Measurements from ENCODE around the gene FLT3. TPM values are rescaled to one million over a fixed set of nuclear protein-coding genes. Genes with fewer than 3 reads are reported as not detected.
"Not testable (repeated sequence)": the region's sequence is repeated elsewhere in the genome, so short reads cannot be mapped to it uniquely, and the experiment has no call there.

The FLT3 gene
- total and polyA plus RNA-seq, 2 donors from 2014 or later, result 2.9 TPM; not detected in 1

DNA sequence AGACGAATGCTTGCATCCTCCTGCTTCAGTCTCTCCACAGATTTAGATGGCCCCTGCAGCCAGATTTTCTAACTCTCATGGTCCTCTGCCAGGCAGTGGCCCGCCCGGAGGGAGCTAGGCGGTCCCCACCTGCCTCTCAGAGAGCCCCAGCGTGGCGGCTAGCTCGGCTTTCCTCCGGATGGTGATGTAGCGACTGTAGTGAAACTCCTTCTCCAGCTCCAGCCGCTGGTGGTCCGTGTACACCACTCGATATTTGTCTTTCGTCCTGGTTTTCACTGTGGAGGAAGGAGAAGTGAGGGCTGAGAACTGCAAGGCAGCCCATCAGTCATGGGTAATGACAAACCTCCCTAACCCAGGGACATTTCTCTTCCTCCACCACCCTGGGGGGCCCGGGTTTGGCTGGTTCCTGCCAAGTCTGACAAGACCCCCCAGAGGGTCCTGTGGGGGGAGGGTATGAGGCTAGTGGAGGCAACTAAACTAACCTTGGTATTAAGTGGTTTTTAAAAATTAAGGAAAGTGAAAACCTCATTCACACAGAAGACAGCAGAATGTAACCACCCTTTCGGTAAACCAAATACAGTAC is 135.5 kb downstream of the FLT3 start:
- peaks cover 0 to 2% (median 0%) of the 10 kb centered on the region in 3 donors for H3K4me1 ChIP-seq (ENCODE audit: control insufficient read depth in 2 of 3, insufficient read depth in 2 of 3, low read depth in 1 of 3, low read length in 3 of 3)
- FAIRE-seq, result no peak
- peaks cover 65% of the 10 kb centered on the region for H3K27me3 ChIP-seq (ENCODE audit: control insufficient read depth, insufficient read depth, low read length)
- H3K4me3 ChIP-seq (ENCODE audit: low read length in 3 of 3), result no peak overlapping the region
- H3K27ac ChIP-seq (ENCODE audit: low read depth in 2 of 2, low read length in 2 of 2), result no peak overlapping the region
- intact Hi-C loops (cut with DNase I), result no loop called here
- TF ChIP-seq CTCF (IDR thresholded peaks at IDR 0.05; ENCODE audit: borderline replicate concordance, extremely low read depth, insufficient read depth), result no peak
- no peak for DNase-seq
- no peaks in the 10 kb centered on the region for H3K9me3 ChIP-seq (ENCODE audit: control insufficient read depth in 2 of 3, insufficient read depth in 1 of 3, low read length in 3 of 3)
- H3K36me3 ChIP-seq (ENCODE audit: control insufficient read depth in 2 of 3, insufficient read depth in 3 of 3, low read length in 3 of 3), result no peaks in the 10 kb centered on the region
- no peak overlapping the region for H3K9ac ChIP-seq (ENCODE audit: low read length in 3 of 3)

- intact Hi-C loops (cut with DNase I); H3K36me3 ChIP-seq (ENCODE audit: control insufficient read depth in 2 of 3, insufficient read depth in 3 of 3, low read length in 3 of 3); H3K9ac ChIP-seq (ENCODE audit: low read length in 3 of 3); DNase-seq; H3K4me1 ChIP-seq (ENCODE audit: control insufficient read depth in 2 of 3, insufficient read depth in 2 of 3, low read depth in 1 of 3, low read length in 3 of 3); FAIRE-seq; H3K27ac ChIP-seq (ENCODE audit: low read depth in 2 of 2, low read length in 2 of 2); H3K9me3 ChIP-seq (ENCODE audit: control insufficient read depth in 2 of 3, insufficient read depth in 1 of 3, low read length in 3 of 3); H3K4me3 ChIP-seq (ENCODE audit: low read length in 3 of 3): not testable (repeated sequence)
- H3K27me3 ChIP-seq (ENCODE audit: control insufficient read depth, insufficient read depth, low read length), result peaks cover 63% of the 10 kb centered on the region
Measured at GRCh38 chr13:27964206-27964605, 136.2 kb downstream of the FLT3 start.

DNA sequence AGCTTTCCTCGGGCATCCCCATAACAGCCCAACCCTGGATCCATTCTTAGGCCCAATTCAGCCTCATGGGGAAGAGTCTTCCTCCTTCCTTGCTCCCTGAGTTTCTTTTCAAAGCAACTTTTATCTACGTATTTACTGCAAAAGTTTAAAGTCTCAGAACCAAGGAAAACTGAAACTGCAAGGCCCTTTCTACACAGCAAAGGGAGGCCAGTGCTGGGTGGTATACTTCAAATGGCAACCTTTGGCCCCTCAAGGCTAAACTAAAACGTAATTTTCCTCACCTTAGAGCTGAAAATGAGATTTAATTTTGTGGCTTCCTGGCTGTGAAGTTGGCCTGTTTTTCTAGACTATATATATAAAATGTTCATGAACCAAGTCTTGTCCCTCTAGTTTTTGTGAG is 136.9 kb downstream of the FLT3 start:
- Histone ChIP-seq H3K4me1 (ENCODE audit: control insufficient read depth in 2 of 3, insufficient read depth in 2 of 3, low read depth in 1 of 3, low read length in 3 of 3) (peaks cover 0 to 2% (median 0%) of the 10 kb centered on the region in 3 donors), H3K9ac (ENCODE audit: low read length in 3 of 3) (no peak overlapping the region), H3K4me3 (ENCODE audit: low read length in 3 of 3) (no peak overlapping the region), H3K9me3 (ENCODE audit: control insufficient read depth in 2 of 3, insufficient read depth in 1 of 3, low read length in 3 of 3) (no peaks in the 10 kb centered on the region), H3K36me3 (ENCODE audit: control insufficient read depth in 2 of 3, insufficient read depth in 3 of 3, low read length in 3 of 3) (no peaks in the 10 kb centered on the region), H3K27ac (ENCODE audit: low read depth in 2 of 2, low read length in 2 of 2) (no peak overlapping the region), H3K27me3 (ENCODE audit: control insufficient read depth, insufficient read depth, low read length) (peaks cover 65% of the 10 kb centered on the region)
- no peak for TF ChIP-seq CTCF (IDR thresholded peaks at IDR 0.05; ENCODE audit: borderline replicate concordance, extremely low read depth, insufficient read depth)
- DNase-seq, result no peak
- FAIRE-seq, result no peak
- intact Hi-C loops (cut with DNase I), result no loop called here

GRCh38 chr13:27962982-27963381 is 137.4 kb downstream of the FLT3 start:
- Histone ChIP-seq H3K4me3 (ENCODE audit: low read length in 3 of 3) (no peak overlapping the region), H3K36me3 (ENCODE audit: control insufficient read depth in 2 of 3, insufficient read depth in 3 of 3, low read length in 3 of 3) (no peaks in the 10 kb centered on the region), H3K9me3 (ENCODE audit: control insufficient read depth in 2 of 3, insufficient read depth in 1 of 3, low read length in 3 of 3) (no peaks in the 10 kb centered on the region), H3K4me1 (ENCODE audit: control insufficient read depth in 2 of 3, insufficient read depth in 2 of 3, low read depth in 1 of 3, low read length in 3 of 3) (peaks cover 0 to 2% (median 0%) of the 10 kb centered on the region in 3 donors), H3K27me3 (ENCODE audit: control insufficient read depth, insufficient read depth, low read length) (peaks cover 65% of the 10 kb centered on the region), H3K9ac (ENCODE audit: low read length in 3 of 3) (no peak overlapping the region), H3K27ac (ENCODE audit: low read depth in 2 of 2, low read length in 2 of 2) (no peak overlapping the region)
- FAIRE-seq (no peak), DNase-seq (no peak)
- no peak for TF ChIP-seq CTCF (IDR thresholded peaks at IDR 0.05; ENCODE audit: borderline replicate concordance, extremely low read depth, insufficient read depth)
- intact Hi-C loops (cut with DNase I), result no loop called here

All from kidney (tissue), 14 donors.